ENCODE results near the gene ZBTB16. TPM values are rescaled to one million over a fixed set of nuclear protein-coding genes. Genes with fewer than 3 reads are reported as not detected.
A peak's percentile ranks its signal among the peaks of the same experiment; 100 is the strongest.

The ZBTB16 gene
- total and polyA plus RNA-seq, 12 donors: 18.3 to 108 (median 54.6) TPM

- no peaks in the 10 kb centered on the region for H3K9me3 ChIP-seq
These were observed 115.4 kb downstream of the ZBTB16 start for GRCh38 chr11:114174712-114175495.

GRCh38 chr11:114175706-114176105 is 116.2 kb downstream of the ZBTB16 start:
- TF ChIP-seq CTCF (IDR thresholded peaks at IDR 0.05): no peak
- no peak for DNase-seq
- peak overlapping the region in 9 of 10 donors; percentile 36 to 100 (median 97) for H3K27ac ChIP-seq
- H3K4me1 ChIP-seq: peaks cover 70 to 100% (median 97%) of the 10 kb centered on the region in 9 donors
- no peak overlapping the region for H3K4me3 ChIP-seq
- intact Hi-C loops (cut with DNase I): loop anchor here in 3 of 10 donors (5.0 to 10.0 kb wide), 3 partner anchors 111 to 301 kb away; partner anchors contain the start of gene USP28 (in 1 of the 3)
- H3K27me3 ChIP-seq: no peaks in the 10 kb centered on the region
- no peaks in the 10 kb centered on the region for H3K36me3 ChIP-seq
- WGBS, 2 donors: 62 to 68% methylated on average over 6 of the region's 6 CpGs
- no peaks in the 10 kb centered on the region for H3K9me3 ChIP-seq
- no peak for ATAC-seq

More at GRCh38 chr11:114174712-114175495, 115.4 kb downstream of the ZBTB16 start:
- intact Hi-C loops (cut with DNase I): loop anchor here in 5 of 10 donors (5.0 to 10.0 kb wide), 4 partner anchors 103 to 300 kb away; partner anchors contain the start of gene USP28 (in 1 of the 5)
- TF ChIP-seq CTCF (IDR thresholded peaks at IDR 0.05): no peak
- WGBS, 2 donors: 63 to 64% methylated on average over 3 of the region's 3 CpGs
- DNase-seq: no peak
- Histone ChIP-seq H3K36me3 (no peaks in the 10 kb centered on the region), H3K4me1 (peaks cover 72 to 100% (median 97%) of the 10 kb centered on the region in 9 donors), H3K27me3 (no peaks in the 10 kb centered on the region), H3K4me3 (no peak overlapping the region), H3K27ac (peak overlapping the region; percentile 36 to 100 (median 97))
- no peak for ATAC-seq

- intact Hi-C loops (cut with DNase I): loop anchor here in 3 of 10 donors (5.0 to 10.0 kb wide), 3 partner anchors 112 to 302 kb away; partner anchors contain the start of gene USP28 (in 1 of the 3)
These were observed 116.8 kb downstream of the ZBTB16 start for GRCh38 chr11:114176321-114176720.

More at GRCh38 chr11:114176321-114176720, 116.8 kb downstream of the ZBTB16 start:
- H3K27me3 ChIP-seq: no peaks in the 10 kb centered on the region
- WGBS, 2 donors: 86 to 87% methylated on average over 8 of the region's 8 CpGs
- TF ChIP-seq CTCF (IDR thresholded peaks at IDR 0.05): no peak
- no peaks in the 10 kb centered on the region for H3K36me3 ChIP-seq
- no peaks in the 10 kb centered on the region for H3K9me3 ChIP-seq
- peaks cover 64 to 100% (median 93%) of the 10 kb centered on the region in 9 donors for H3K4me1 ChIP-seq
- peak overlapping the region in 9 of 10 donors; percentile 5 to 97 (median 91) for H3K27ac ChIP-seq
- no peak for DNase-seq
- no peak for ATAC-seq
- H3K4me3 ChIP-seq: no peak overlapping the region

Measured in heart right ventricle (tissue), 16 donors.